ENCODE data around the gene CHST11. TPM values are rescaled to one million over a fixed set of nuclear protein-coding genes. Genes with fewer than 3 reads are reported as not detected.
"Not testable (repeated sequence)": the region's sequence is repeated elsewhere in the genome, so short reads cannot be mapped to it uniquely, and the experiment has no call there.

The CHST11 gene
- total RNA-seq, 1 donor from 2014 or later, result 7.7 TPM

DNA sequence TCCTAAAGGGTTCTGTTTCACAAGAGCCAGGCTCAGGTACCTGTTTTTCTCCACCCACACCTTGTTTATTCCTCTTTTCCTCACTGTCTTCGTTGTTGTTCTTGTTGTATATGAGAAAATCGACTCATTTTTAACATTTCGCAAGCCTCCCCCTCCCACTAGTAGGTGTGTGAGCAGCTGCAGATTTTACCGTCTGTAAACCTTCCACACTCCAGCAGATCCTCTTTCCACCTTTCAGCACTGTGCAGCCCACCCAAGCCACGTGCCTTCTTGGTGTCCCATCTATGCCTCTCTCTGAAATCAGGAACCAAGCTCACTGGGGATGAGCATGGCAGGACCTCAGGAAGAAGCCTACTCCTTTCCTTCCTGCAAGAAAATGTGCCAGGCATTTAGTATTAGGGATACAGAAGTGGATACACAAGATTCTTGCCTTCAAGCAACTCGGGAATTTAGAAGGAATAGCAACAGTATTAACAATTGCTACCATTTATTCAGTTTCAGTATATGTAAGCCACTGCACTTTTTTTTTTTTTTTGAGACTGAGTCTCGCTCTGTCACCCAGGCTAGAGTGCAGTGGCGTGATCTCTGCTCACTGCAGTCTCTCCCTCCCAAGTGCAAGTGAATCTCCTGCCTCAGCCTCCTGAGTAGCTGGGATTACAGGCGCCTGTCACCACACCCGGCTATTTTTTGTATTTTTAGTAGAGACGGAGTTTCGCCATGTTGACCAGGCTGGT is 113.6 kb downstream of the CHST11 start:
- Mint-ChIP-seq H3K27ac (no peak overlapping the region), H3K4me1 (peaks cover 7% of the 10 kb centered on the region), H3K9me3 (peaks cover 8% of the 10 kb centered on the region), H3K36me3 (peaks cover 4% of the 10 kb centered on the region), H3K27me3 (ENCODE audit: insufficient read depth, low read depth) (peaks cover 3% of the 10 kb centered on the region), H3K4me3 (no peak overlapping the region)
- H3F3A ChIP-seq (ENCODE audit: low read depth), result no peaks in the 10 kb centered on the region
- TF ChIP-seq EZH2 (IDR thresholded peaks at IDR 0.05), result no peak
- TF ChIP-seq, protein P1, sequence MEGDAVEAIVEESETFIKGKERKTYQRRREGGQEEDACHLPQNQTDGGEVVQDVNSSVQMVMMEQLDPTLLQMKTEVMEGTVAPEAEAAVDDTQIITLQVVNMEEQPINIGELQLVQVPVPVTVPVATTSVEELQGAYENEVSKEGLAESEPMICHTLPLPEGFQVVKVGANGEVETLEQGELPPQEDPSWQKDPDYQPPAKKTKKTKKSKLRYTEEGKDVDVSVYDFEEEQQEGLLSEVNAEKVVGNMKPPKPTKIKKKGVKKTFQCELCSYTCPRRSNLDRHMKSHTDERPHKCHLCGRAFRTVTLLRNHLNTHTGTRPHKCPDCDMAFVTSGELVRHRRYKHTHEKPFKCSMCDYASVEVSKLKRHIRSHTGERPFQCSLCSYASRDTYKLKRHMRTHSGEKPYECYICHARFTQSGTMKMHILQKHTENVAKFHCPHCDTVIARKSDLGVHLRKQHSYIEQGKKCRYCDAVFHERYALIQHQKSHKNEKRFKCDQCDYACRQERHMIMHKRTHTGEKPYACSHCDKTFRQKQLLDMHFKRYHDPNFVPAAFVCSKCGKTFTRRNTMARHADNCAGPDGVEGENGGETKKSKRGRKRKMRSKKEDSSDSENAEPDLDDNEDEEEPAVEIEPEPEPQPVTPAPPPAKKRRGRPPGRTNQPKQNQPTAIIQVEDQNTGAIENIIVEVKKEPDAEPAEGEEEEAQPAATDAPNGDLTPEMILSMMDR (IDR thresholded peaks at IDR 0.05), result no peak
- no peak for TF ChIP-seq EZH2phosphoT487 (IDR thresholded peaks at IDR 0.05)
- DNase-seq (ENCODE audit: low spot score), result no peak
- H3K27ac ChIP-seq, result no peak overlapping the region
- H3K27me3 ChIP-seq, result no peaks in the 10 kb centered on the region
- H3K4me3 ChIP-seq, result no peak overlapping the region
- no peak overlapping the region for H3K9ac ChIP-seq
- H3K4me1 ChIP-seq, result no peaks in the 10 kb centered on the region
- no peaks in the 10 kb centered on the region for H4K20me1 ChIP-seq (ENCODE audit: low read depth)
- H3K36me3 ChIP-seq, result no peaks in the 10 kb centered on the region
- no peak overlapping the region for H3K4me2 ChIP-seq
- no peaks in the 10 kb centered on the region for H3K9me3 ChIP-seq (ENCODE audit: low read depth)
- no peaks in the 10 kb centered on the region for H3K79me2 ChIP-seq (ENCODE audit: low read depth)
- H2AFZ ChIP-seq (replicated peaks), result no peak overlapping the region

DNA sequence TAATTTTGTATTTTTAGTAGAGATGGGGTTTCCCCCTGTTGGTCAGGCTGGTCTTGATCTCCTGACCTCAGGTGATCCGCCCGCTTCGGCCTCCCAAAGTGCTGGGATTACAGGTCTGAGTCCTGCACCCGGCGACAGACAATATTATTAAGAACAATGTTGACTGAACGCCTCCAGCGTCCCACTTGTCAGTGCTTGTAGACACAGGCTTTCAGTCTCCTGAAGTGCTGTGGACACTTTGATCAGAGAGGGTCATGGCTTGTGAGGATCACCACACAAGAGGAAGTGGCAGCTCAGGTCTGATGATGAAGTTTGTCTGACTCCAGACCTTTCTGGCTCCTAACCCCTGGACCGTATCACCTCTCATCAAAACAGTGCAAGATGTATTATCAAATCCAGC is 114.6 kb downstream of the CHST11 start:
- Histone ChIP-seq H2AFZ (replicated peaks) (no peak overlapping the region), H3K27me3 (no peaks in the 10 kb centered on the region), H3K4me2 (no peak overlapping the region), H3K9ac (no peak overlapping the region), H3K4me3 (no peak overlapping the region), H3K27ac (no peak overlapping the region), H3K9me3 (ENCODE audit: low read depth) (no peaks in the 10 kb centered on the region), H3K79me2 (ENCODE audit: low read depth) (no peaks in the 10 kb centered on the region), H3K4me1 (no peaks in the 10 kb centered on the region), H3F3A (ENCODE audit: low read depth) (no peaks in the 10 kb centered on the region), H3K36me3 (no peaks in the 10 kb centered on the region), H4K20me1 (ENCODE audit: low read depth) (no peaks in the 10 kb centered on the region)
- Mint-ChIP-seq H3K4me3 (no peak overlapping the region), H3K4me1 (peaks cover 7% of the 10 kb centered on the region), H3K27me3 (ENCODE audit: insufficient read depth, low read depth) (peaks cover 2% of the 10 kb centered on the region), H3K27ac (no peak overlapping the region), H3K36me3 (peaks cover 2% of the 10 kb centered on the region), H3K9me3 (peaks cover 5% of the 10 kb centered on the region)
- no peak for DNase-seq (ENCODE audit: low spot score)
- no peak for TF ChIP-seq EZH2 (IDR thresholded peaks at IDR 0.05)
- no peak for TF ChIP-seq EZH2phosphoT487 (IDR thresholded peaks at IDR 0.05)

DNA sequence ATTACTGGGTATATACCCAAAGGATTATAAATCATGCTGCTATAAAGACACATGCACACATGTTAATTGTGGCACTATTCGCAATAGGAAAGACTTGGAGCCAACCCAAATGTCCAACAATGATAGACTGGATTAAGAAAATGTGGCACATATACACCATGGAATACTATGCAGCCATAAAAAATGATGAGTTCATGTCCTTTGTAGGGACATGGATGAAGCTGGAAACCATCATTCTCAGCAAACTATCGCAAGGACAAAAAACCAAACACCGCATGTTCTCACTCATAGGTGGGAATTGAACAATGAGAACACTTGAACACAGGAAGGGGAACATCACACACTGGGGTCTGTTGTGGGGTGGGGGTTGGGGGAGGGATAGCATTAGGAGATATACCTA is 117.6 kb downstream of the CHST11 start:
- H3K9me3 ChIP-seq (ENCODE audit: low read depth); H3K27ac Mint-ChIP-seq; H2AFZ ChIP-seq (replicated peaks); H3K36me3 ChIP-seq; H3K4me3 ChIP-seq; H3K27me3 ChIP-seq; H3K79me2 ChIP-seq (ENCODE audit: low read depth); H3K9me3 Mint-ChIP-seq; H3K4me2 ChIP-seq; H3K4me1 ChIP-seq; H3F3A ChIP-seq (ENCODE audit: low read depth); H4K20me1 ChIP-seq (ENCODE audit: low read depth); H3K36me3 Mint-ChIP-seq; H3K4me3 Mint-ChIP-seq; H3K27me3 Mint-ChIP-seq (ENCODE audit: insufficient read depth, low read depth); H3K27ac ChIP-seq; DNase-seq (ENCODE audit: low spot score); H3K9ac ChIP-seq: not testable (repeated sequence)
- H3K4me1 Mint-ChIP-seq, result peaks cover 13% of the 10 kb centered on the region

DNA sequence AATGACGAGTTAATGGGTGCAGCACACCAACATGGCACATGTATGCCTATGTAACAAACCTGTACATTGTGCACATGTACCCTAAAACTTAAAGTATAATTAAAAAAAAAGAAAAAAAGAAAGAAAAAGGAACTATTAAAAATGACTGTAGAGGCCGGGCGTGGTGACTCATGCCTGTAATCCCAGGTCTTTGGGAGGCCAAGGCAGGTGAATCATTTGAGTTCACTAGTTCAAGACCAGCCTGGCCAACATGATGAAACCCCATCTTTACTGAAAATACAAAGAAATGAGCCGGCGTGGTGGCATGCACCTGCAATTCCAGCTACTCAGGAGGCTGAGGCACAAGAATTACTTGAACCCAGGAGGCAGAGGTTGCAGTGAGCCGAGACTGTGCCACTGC is 118.0 kb downstream of the CHST11 start:
- not testable (repeated sequence) for H3K27me3 ChIP-seq; H3K4me3 Mint-ChIP-seq; H3K9ac ChIP-seq; H3K4me1 ChIP-seq; H4K20me1 ChIP-seq (ENCODE audit: low read depth); H3K4me2 ChIP-seq; H3K27ac ChIP-seq; H3K27me3 Mint-ChIP-seq (ENCODE audit: insufficient read depth, low read depth); H3F3A ChIP-seq (ENCODE audit: low read depth); H3K79me2 ChIP-seq (ENCODE audit: low read depth); H3K27ac Mint-ChIP-seq; H3K36me3 ChIP-seq; H3K4me3 ChIP-seq; H2AFZ ChIP-seq (replicated peaks); H3K9me3 Mint-ChIP-seq; DNase-seq (ENCODE audit: low spot score); H3K9me3 ChIP-seq (ENCODE audit: low read depth); H3K36me3 Mint-ChIP-seq
- H3K4me1 Mint-ChIP-seq, result peaks cover 13% of the 10 kb centered on the region

All from neural progenitor cell (in vitro differentiated cells).